GM12872 (cell line): ENCODE measurements around the gene FCF1.

ENCODE experiments used
- TF ChIP-seq, protein P1 (sequence below): IDR thresholded peaks from 3 replicates; pipeline ENCODE4 v1.5.1; 2011; ENCODE audit warnings: low read depth, mild to moderate bottlenecking, low read length, moderate library complexity; ENCODE audit not compliant: insufficient read depth

Gene FCF1

DNA sequence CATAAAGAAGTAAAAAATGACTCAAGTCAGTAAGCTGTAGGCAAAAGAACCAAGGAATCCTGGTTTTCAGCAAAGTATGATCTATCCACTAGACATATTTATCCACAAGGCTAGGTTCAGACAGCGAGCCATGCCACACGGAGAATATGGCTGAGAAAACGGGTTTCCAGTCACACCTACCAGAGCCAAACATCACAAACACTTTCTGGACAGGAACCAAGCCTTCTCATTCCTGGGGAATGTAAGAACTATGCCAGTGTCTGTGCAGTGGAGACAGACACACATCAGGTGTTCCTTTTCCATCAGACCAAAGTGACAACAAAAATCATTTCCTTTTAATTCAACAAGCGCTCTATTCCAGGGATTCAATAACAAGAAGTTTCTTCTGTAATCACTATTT is 41.2 kb upstream of the FCF1 start:
- TF ChIP-seq, protein P1, sequence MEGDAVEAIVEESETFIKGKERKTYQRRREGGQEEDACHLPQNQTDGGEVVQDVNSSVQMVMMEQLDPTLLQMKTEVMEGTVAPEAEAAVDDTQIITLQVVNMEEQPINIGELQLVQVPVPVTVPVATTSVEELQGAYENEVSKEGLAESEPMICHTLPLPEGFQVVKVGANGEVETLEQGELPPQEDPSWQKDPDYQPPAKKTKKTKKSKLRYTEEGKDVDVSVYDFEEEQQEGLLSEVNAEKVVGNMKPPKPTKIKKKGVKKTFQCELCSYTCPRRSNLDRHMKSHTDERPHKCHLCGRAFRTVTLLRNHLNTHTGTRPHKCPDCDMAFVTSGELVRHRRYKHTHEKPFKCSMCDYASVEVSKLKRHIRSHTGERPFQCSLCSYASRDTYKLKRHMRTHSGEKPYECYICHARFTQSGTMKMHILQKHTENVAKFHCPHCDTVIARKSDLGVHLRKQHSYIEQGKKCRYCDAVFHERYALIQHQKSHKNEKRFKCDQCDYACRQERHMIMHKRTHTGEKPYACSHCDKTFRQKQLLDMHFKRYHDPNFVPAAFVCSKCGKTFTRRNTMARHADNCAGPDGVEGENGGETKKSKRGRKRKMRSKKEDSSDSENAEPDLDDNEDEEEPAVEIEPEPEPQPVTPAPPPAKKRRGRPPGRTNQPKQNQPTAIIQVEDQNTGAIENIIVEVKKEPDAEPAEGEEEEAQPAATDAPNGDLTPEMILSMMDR = no peak

- TF ChIP-seq, protein P1 = no peak
Measured at GRCh38 chr14:74673768-74674167, 39.2 kb upstream of the FCF1 start.

DNA sequence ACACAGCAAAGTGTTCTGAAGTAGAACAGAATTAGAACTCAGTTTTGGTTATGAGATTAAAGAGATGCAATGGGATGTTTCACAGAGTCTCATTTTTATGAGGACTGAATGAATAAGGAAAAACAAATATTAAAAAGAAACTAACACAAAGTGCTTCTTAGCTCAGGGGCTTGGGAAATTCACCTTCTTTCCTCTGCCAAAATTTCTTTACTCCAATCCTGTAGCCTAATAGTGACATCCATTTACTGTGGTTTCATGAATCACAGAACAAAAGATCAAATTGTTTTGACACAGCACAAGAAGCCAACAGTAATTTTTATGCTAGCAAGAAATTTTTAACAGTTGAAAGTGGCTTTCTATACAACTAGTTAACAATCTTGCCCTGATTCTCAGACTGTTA is 37.7 kb upstream of the FCF1 start:
- TF ChIP-seq, protein P1 = no peak

DNA sequence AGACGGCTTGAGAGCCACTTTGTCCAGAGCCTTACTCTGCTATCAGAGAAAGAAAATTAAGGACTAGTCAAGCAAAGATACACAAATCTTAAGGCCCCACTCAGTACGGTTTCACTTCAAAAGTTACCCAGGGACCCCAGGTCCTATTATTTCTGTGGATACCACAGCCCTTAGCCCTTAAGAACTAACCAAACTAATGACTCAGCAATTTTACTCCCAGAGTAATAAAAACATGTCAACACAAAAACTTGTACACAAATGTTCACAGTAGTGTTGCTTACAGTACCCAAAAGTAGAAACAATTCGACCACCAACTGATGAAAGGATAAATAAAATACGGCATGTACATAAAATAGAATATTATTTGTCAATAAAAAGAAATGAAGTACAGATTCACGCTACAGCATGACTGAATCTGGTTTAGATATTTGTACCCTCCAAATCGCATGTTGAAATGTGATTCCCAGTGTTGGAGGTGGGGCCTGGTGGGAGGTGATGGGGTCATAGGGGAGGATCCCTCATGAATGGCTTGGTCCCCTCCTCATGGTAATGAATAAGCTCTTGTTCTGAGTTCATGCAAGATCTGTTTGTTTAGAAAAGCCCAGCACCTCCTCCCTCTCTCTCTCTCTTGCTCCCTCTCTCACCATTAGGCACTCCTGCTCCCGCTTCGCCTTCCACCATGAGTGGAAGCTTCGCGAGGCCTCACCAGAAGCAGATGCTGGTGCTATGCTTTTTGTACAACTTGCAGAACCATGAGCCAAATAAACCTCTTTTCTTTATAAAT is 30.6 kb upstream of the FCF1 start:
- TF ChIP-seq, protein P1 = no peak

DNA sequence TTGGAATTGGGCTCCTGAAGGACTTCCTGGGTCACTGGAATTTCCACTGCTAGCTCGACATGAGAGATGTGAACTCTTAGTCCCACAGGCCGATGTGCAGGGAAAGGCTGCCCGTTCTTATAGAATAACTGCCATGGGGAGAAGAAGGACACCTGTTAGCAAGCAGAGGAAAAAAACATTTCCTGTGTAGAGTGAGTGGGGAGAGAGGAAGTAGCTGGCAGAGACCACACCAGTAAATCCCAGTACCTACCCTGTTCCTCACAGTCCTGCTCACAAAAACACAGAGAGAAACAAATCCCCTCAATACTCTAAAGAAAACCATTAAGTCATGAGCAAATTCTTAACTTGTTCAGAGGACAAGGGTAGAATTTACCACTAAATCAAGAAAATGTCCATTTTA is 29.5 kb upstream of the FCF1 start:
- TF ChIP-seq, protein P1 = no peak

GRCh38 chr14:74684434-74684833 is 28.5 kb upstream of the FCF1 start:
- TF ChIP-seq, protein P1 = no peak

- TF ChIP-seq, protein P1 = no peak
Measured at GRCh38 chr14:74685056-74685455, 27.9 kb upstream of the FCF1 start.
